HG03439 (cell line): ENCODE measurements around the gene PPP1R9A.
A peak's percentile ranks its signal among the peaks of the same experiment; 100 is the strongest.

Source experiments
- ATAC-seq: cut with Tn5 transposase; IDR thresholded peaks from one replicate; pipeline ENCODE4 v1.9.1; 2021; ENCODE audit warnings: mild to moderate bottlenecking, moderate library complexity; ENCODE audit not compliant: unreplicated experiment

The PPP1R9A gene

DNA sequence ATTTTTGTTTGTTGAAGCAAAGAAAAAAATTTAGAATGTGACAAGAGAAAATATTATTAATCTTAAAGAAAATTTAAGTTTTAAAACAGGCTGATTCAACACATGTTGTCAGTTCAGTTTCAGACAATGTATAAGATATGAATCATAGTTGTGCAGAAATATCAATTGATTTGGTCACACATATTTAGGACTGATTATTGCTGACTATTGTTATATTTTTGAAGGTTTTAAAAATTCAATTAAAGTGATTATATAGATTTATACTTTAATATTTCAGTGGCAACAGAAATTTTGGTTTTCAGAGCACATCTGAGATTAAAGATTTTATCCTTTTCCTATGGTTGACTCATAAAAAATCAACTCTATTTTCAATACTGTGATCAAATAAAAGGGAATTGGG lies 284.4 kb downstream of the PPP1R9A start:
- no peak for ATAC-seq

DNA sequence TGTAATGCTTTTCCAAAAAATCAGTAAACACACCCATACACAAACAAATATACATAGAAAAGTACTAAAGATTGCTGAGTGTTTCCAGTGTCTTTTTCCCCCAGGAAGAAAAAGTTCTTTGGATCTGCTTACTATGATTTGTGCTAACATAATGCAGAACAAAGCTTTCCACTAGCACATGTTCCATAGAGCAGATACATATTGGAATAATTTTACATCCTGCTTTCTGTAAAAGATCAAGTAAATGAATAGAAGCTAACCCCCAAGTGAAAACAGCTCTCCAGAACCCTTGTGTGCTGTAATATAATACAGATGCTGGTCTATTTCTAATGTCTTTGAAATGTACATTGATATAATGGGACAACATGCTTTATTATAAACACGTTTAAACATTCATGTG lies 291.5 kb downstream of the PPP1R9A start:
- no peak for ATAC-seq

DNA sequence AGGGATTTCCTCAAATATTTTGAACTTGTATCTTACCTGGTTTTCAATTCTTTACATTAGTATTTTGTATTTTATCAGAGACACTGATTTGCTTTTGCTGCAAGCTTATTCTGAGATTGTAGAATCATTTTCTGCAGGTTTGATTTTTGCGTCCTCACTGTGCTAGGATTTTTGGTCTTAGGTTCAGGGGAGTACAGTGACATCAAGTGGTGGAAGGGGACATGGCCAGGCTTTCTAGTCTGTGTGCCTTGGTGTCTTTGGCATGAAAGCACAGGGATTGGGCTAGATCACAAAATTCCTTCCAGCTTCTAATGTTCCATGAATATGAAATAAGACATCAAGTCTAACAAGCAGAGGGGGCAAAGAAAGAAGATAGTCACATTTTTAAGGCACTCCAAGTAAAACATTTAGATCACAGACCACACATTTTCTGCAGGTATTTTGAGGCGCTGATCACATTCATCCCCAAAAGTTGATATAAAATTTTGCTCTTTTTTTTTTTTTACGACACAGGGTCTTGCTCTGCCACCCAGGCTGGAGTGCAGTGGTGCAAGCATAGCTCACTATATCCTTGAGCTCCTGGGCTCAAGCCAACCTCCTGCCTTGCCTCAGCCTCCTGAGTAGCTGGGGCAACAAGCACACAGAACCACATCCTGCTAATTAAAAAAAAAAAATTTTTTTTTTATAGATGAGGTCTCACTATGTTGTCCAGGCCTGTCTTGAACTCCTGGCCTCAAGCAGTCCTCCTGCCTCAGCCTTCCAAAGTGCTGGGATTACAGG lies 292.6 kb downstream of the PPP1R9A start:
- ATAC-seq: no peak

- no peak for ATAC-seq
Observed at GRCh38 chr7:95200741-95201140, 293.3 kb downstream of the PPP1R9A start.

- ATAC-seq: no peak
Observed at GRCh38 chr7:95201727-95202126, 294.3 kb downstream of the PPP1R9A start.

DNA sequence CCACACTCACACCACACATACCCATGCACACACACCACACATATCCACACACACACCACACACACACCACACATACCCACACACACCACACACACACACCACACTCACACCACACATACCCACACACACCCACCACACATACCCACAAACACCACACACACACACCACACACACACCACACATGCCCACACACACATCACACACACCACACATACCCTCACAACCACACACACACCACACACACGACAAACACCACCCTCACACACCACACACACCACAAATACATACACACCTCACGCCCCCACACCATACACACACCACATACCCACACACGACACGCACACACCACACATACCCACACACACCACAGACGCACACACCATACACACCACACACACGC lies 297.2 kb downstream of the PPP1R9A start:
- no peak for ATAC-seq

GRCh38 chr7:95205665-95206225 lies 298.4 kb downstream of the PPP1R9A start:
- no peak for ATAC-seq

DNA sequence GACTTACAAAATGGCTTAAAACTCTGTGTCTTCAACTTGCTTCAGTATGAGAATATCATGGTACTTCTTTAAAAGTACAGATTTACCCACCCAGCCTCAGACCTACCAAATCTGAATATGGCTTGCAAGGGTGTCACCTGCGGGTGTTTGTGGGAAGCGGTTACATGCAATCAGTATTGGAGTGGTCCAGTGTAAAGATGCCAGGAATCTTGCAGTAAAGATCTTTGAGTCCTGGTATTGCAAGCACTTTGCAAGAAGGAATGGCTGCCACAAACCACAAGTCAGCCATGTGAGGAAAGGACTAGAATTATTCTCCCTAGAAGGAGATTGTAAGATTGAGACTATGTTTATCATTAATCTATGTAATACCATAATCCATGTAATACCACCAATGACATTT lies 301.9 kb downstream of the PPP1R9A start:
- no peak for ATAC-seq

DNA sequence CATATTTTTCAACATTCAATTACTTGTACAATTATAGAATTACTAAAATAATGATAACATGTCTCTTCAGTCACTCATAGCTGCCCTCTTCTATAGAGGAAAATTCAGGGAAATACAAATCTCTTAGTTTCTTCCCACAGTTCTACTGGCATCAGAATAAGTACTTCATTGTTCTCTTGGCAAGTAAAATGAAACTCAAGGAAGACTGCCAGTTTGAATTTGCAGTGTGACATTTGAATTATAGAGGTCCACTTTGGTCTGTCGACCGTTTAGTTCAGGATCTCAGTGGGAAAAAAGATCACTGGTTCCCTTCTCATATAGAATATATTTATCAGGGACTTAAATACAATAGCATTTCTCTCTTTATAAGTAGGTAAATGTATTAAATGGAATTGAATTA lies 302.4 kb downstream of the PPP1R9A start:
- ATAC-seq: no peak

DNA sequence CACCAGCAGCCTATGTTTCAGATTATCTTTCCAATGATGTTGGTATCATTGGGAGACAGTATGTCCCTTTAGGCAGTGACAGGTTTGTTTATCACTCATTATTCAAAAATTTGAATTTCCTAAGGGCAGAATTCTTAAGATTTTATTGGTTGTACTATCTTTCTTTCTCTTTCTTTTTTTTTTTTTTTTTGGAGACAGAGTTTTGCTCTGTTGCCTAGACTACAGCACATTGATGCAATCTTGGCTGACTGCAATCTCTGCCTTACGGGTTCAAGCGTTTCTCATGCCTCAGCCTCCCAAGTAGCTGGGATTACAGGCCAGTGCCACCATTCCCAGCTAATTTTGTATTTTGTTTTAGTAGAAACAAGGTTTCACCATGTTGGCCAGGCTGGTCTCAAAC lies 305.8 kb downstream of the PPP1R9A start:
- ATAC-seq: no peak

DNA sequence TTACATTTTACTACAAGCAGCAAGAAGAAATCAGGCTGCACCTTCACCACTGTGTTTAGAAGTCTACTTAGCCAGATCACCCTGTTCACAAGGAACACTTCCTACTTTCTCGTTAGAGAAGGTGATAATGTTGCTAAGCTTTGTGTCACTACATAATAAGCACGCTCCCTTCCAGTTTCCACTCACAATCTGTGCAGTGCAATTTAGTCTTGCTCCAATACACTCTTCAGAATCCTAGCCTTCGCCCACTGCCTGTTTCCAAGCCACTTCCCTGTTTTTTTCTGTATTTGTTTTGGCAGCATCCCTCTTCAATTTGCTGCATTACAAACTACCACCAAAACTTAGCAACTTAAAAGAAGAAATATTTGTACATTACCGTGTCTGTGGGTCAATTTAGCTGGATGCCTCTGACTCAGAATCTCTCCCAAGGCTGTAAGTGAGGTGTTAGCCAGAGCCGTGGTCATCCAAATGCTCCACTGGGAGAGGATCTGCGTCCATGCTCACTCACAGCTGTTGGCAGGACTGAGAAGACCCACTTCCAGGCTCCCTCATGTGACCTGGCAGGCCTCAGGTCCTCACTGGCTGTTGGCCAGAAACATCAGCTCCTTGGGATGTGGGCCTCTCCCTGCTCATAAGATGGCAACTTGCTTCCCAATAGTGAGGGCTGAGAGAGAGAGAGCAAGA lies 306.6 kb downstream of the PPP1R9A start:
- no peak for ATAC-seq

- ATAC-seq: no peak
Observed at GRCh38 chr7:95219721-95220120, 312.3 kb downstream of the PPP1R9A start.

DNA sequence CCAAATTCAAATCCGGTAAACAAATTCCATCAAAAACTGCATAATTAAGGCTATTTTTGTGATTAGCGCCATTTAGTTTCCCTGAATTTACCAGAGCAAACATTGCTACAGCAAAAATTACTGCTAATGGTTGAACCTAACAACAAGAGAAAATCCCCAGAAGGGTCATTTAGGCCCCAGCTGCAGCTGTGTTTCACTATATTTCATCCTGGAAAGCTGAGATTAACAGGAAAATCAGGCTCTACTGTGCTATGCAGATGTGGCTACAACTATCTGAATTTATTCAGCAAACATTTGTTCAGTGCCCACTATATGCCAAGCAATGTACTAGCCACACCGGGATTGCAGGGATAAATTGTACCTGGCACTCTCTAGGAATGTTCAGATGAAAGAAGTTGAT lies 312.9 kb downstream of the PPP1R9A start:
- no peak for ATAC-seq

DNA sequence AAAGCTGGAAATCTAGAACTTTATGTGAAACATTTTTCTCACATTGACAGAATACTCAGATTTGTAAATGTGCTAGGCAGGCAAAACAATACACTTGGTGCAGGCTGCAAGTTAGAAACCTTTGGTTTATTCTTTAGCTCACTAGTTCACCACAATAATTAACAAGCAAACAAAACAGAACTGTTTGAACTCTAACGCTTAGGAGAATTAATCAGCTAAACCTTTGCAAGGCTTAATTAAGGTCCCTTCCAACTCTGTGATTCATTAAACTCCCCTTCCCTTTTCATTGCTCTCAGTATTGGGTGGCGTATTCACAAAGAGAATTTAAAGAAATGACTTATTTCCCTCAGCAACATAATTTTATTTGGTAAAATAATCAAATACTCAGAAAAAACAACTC lies 317.9 kb downstream of the PPP1R9A start:
- no peak for ATAC-seq

GRCh38 chr7:95229301-95229700 lies 321.9 kb downstream of the PPP1R9A start:
- no peak for ATAC-seq

DNA sequence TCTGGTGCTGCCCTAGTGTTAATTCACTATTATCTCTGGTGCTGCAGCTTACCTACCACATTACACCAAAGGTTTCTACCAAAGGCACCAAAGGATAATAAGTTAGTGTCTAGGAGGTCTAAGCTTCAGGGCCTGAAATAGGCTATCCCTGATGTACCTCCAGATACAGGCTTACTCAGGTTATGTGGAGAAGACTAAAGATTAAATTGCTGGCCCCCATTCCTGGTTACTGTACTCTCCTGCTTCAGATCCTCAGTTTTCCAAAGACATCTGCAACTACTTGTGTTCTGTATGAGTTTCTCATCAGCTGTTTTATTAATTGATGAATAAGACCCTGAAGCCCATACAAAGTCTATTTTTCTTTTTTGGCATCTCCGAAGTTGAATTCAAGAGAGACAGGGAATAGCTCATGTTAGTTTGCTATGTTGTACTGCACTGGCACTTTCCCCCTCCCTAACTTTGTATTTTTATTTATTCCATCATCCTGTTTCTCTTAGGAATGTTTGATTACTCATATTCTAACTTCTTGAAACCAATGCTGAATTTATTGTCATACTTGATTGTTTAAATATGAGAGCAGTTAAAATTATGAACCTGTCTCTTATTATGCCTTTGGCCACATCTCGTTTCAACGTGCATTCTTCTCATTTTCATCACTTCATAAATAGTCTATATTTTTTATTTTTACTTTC lies 331.0 kb downstream of the PPP1R9A start:
- ATAC-seq: no peak

DNA sequence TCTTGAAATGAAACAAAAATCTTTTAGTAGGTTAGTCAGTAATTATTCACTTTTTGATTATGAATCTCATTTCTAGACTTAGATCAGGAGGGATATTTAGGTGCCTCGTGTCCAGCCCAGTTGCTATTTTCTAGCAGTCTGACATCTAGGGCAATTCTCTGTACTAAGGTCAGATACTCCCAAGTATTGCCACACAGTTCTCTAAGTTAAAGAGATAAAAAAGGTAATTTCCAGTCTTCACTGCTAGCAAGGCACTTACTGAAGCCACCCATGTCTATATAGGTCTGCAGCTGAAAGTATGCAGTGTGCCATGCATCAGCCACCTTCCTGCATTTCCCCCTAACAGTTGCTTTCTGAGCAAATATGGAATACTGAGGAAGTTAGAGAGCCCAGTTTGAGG lies 333.5 kb downstream of the PPP1R9A start:
- ATAC-seq: no peak

DNA sequence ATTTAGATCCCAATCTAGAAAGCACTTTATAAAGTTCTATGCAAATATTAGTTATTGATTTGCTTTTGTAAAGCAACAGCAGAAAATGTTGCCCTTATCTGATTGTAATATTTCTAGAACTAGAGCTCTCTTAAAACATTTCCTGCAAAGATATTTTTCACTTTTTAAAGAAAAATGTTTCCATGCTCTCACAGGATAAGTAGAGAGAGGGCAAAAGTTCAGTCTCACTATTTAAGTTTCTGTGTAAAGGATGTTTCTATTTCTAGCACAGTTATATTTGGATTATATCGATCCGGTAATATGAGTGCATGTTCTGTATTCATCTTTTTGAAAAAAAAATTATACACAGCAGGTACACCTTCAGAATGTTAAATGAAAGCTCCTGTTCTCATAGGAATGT lies 334.9 kb downstream of the PPP1R9A start:
- no peak for ATAC-seq

- no peak for ATAC-seq
Observed at GRCh38 chr7:95244616-95245015, 337.2 kb downstream of the PPP1R9A start.

DNA sequence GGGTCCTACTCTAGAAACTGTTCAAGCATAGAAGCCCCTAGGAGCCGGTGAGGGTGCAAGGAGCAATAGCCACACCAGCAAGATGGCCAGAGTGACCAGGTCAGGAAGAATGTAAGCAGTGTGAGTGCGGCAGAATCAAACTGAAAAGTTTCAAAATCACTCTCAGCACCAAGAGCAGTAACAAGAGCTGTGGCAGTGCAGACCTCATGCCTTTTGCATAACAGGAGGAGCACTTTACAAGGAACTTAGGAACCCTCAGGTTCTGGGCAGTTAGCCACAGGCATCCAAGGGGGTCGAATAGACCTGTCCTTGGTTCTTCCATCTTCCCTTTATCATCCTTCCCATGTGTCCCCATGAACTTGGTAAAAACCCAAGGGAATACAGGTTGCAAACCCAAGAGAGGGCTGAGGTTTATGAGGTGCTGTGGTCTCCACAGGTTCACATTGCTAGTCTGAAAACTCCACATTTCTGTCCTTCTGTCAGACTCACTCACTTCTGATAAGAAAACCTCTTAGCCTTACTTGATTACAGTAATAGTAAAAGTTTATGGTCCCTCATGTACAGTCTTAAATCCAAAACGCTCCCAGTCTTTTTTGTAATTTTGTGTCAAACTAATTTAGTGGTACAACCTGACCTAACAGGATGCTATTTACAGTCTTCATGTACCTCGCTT lies 338.6 kb downstream of the PPP1R9A start:
- no peak for ATAC-seq

- ATAC-seq: peak; percentile 68
Observed at GRCh38 chr7:95246831-95247370, 339.5 kb downstream of the PPP1R9A start.
